Hepatocyte (in vitro differentiated cells): ENCODE measurements around the gene SIL1.

Source experiments
- CTCF ChIP-seq: fragments of 200-600 bp; sonication (generic); IDR thresholded peaks from 2 replicates; pipeline ENCODE4 v1.5.1; 2016; ENCODE audit warnings: antibody characterized with exemption, mild to moderate bottlenecking; ENCODE audit not compliant: poor library complexity
- EZH2 ChIP-seq: fragments of 200-600 bp; sonication (generic); IDR thresholded peaks from 2 replicates; pipeline ENCODE4 v1.6.1; 2016; ENCODE audit warnings: antibody characterized with exemption, mild to moderate bottlenecking, borderline replicate concordance

GRCh38 chr5:139132515-139132914 lies 65.7 kb downstream of the SIL1 start:
- TF ChIP-seq CTCF (no peak), EZH2 (no peak)
